ENCODE results near the gene LHX3.

The LHX3 gene

GRCh38 chr9:136173648-136174290 is 31.2 kb downstream of the LHX3 start:
- no peak for DNase-seq

- DNase-seq = no peak
Observed at GRCh38 chr9:136172412-136173079, 32.4 kb downstream of the LHX3 start.

- no peak for DNase-seq
Observed at GRCh38 chr9:136171801-136172411, 33.0 kb downstream of the LHX3 start.

- no peak for DNase-seq
Observed at GRCh38 chr9:136171009-136171800, 33.7 kb downstream of the LHX3 start.

- no peak for DNase-seq
Observed at GRCh38 chr9:136170006-136170901, 34.7 kb downstream of the LHX3 start.

- DNase-seq = no peak
Observed at GRCh38 chr9:136169495-136169894, 35.4 kb downstream of the LHX3 start.

GRCh38 chr9:136163248-136163850 is 41.6 kb downstream of the LHX3 start:
- no peak for DNase-seq

GRCh38 chr9:136160995-136161610 is 43.8 kb downstream of the LHX3 start:
- DNase-seq = no peak

- DNase-seq = no peak
Observed at GRCh38 chr9:136160381-136160841, 44.5 kb downstream of the LHX3 start.

- DNase-seq = no peak
Observed at GRCh38 chr9:136159851-136160250, 45.1 kb downstream of the LHX3 start.

- no peak for DNase-seq
Observed at GRCh38 chr9:136157477-136158265, 47.3 kb downstream of the LHX3 start.

GRCh38 chr9:136156209-136157120 is 48.5 kb downstream of the LHX3 start:
- DNase-seq = no peak

- no peak for DNase-seq
Observed at GRCh38 chr9:136155576-136155975, 49.4 kb downstream of the LHX3 start.

- no peak for DNase-seq
Observed at GRCh38 chr9:136154943-136155342, 50.0 kb downstream of the LHX3 start.

GRCh38 chr9:136153381-136154065 is 51.4 kb downstream of the LHX3 start:
- DNase-seq = no peak

- no peak for DNase-seq
Observed at GRCh38 chr9:136152931-136153330, 52.0 kb downstream of the LHX3 start.

GRCh38 chr9:136152543-136152866 is 52.4 kb downstream of the LHX3 start:
- DNase-seq = no peak

GRCh38 chr9:136151848-136152542 is 52.9 kb downstream of the LHX3 start:
- DNase-seq = no peak
